ENCODE measurements around the gene CTSZ.
A peak's percentile ranks its signal among the peaks of the same experiment; 100 is the strongest.

The CTSZ gene

DNA sequence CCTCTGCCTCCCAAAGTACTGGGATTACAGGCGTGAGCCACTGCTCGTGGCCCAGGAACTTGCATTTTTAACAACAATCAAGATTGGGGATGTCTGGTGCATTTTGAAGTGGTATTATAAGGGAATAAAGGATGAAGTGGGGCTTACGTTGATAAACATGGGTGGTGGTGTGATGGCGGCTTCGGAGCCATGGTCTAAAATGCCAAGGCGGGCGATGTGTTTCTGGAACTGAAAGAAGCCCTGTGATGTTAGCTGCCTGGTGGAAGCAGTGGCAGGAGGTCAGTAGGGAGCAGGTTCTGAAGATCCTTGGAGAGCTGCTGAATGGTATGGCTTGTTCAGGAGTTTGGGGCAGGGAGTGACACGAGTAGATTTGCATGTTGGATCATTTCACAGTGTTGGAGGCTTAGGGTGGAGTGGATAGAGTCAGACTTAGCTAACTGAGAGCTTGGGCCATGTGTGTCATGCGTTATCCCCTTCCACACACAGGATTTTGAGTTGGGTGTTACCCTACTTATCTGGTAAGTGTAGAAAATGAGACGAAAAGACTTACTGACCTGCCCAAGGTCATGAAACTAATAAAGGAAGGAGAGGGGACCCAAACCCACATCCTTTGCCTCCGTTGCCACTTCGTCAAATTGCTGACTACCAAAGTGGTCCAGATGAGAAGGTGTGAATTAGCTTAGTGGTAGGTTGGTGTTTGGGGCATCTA is 24.5 kb downstream of the CTSZ start:
- Histone ChIP-seq H3K9me3 (ENCODE audit: control insufficient read depth, low read length) (no peaks in the 10 kb centered on the region), H3K36me3 (ENCODE audit: control insufficient read depth, insufficient read depth, low read length) (peaks cover 7% of the 10 kb centered on the region), H3K27ac (ENCODE audit: insufficient read depth, low read depth, low read length, poor library complexity, severe bottlenecking) (no peak overlapping the region), H3K4me1 (ENCODE audit: control insufficient read depth, insufficient read depth, low read length) (no peaks in the 10 kb centered on the region), H3K27me3 (ENCODE audit: control insufficient read depth, insufficient read depth, low read length, poor library complexity, severe bottlenecking) (no peaks in the 10 kb centered on the region), H3K4me3 (ENCODE audit: insufficient read depth, low read depth, low read length) (peak overlapping the region; percentile 70)
- WGBS, 2 experiments = 95 to 97% methylated on average over 12 of the region's 12 CpGs

DNA sequence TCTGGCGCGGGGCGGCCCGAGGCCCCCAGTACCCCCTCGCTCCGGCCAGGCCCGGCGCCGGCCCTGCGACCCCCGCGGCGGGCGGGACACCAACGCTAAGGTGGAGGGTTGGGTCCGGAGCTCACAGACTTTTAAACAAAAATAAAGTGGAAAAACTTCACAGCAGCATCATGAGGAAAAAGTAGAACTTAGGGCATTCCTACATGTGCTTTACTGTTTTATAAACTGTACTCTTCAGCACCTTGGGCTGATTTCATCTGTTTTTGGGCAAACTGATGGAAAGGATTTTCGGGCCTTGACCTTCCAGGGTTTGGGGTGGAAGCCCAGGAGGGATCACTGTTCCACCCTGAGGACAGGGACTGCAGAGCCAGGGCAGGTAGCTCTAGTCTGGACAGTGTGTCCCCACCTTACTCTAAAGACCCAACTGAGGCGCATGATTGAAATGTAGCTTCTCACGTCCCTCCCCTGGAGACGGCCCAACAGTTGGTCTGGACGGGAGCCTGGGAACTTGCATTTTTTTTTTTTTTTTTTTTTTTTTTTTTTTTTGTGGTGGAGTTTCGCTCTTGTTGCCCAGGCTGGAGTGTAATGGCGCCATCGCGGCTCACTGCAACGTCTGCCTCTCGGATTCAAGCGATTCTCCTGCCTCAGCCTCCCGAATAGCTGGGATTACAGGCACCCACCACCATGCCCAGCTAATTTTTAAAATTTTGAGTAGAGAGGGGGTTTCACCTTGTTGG is 25.3 kb downstream of the CTSZ start:
- Histone ChIP-seq H3K9me3 (ENCODE audit: control insufficient read depth, low read length) (no peaks in the 10 kb centered on the region), H3K27me3 (ENCODE audit: control insufficient read depth, insufficient read depth, low read length, poor library complexity, severe bottlenecking) (no peaks in the 10 kb centered on the region), H3K36me3 (ENCODE audit: control insufficient read depth, insufficient read depth, low read length) (peaks cover 5% of the 10 kb centered on the region), H3K27ac (ENCODE audit: insufficient read depth, low read depth, low read length, poor library complexity, severe bottlenecking) (no peak overlapping the region), H3K4me3 (ENCODE audit: insufficient read depth, low read depth, low read length) (peak overlapping the region; percentile 70), H3K4me1 (ENCODE audit: control insufficient read depth, insufficient read depth, low read length) (no peaks in the 10 kb centered on the region)
- WGBS, 2 experiments = 22 to 24% methylated on average over 28 to 29 of the region's 29 CpGs

DNA sequence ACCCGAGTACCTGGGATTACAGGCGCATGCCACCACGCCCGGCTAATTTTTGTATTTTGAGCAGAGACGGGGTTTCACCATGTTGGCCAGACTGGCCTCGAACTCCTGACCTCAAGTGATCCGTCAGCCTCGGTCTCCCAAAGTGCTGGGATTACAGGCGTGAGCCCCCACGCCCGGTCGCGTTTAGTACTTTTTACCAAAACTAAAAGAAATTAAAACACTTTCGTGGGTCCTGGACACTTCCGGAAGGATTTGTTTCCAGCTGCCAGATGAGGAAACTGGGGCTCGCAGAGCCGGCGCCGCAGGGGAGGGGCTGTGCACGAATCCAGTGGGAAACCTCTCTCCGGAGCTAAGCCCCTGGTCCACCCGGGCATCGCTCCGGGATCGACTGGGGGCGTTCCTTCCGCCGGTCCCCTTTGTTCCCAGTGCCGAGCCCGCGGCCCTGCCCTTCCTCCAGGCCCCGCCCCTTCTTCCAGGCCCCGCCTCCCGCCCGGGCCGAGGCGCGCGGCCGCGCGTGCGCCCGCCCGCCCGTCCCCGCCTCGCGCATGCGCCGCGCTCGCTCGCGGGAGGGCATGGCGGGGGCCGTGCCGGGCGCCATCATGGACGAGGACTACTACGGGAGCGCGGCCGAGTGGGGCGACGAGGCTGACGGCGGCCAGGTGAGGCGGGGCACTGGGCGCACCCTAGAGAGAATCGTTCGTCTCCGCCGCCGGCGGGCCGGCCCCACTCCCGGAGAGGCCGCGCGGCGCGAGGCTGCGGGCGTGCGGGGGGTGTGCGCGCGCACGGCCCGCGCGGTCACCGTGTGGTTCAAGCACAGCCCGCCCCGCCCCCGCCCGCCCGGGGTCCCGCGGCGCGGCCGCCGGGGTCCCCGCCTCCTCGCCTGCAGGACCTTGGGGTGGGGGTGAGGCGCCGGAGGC is 26.1 kb downstream of the CTSZ start, which contains the start of gene NELFCD:
TSS of gene NELFCD (plus strand) at position 546 of the 917 bp plus-strand sequence. CDS start at position 600, 54 bp downstream.
- Histone ChIP-seq H3K9me3 (ENCODE audit: control insufficient read depth, low read length) (no peaks in the 10 kb centered on the region), H3K4me1 (ENCODE audit: control insufficient read depth, insufficient read depth, low read length) (no peaks in the 10 kb centered on the region), H3K27me3 (ENCODE audit: control insufficient read depth, insufficient read depth, low read length, poor library complexity, severe bottlenecking) (no peaks in the 10 kb centered on the region), H3K27ac (ENCODE audit: insufficient read depth, low read depth, low read length, poor library complexity, severe bottlenecking) (no peak within 1 kb of the TSS), H3K36me3 (ENCODE audit: control insufficient read depth, insufficient read depth, low read length) (no peaks in the 10 kb centered on the region), H3K4me3 (ENCODE audit: insufficient read depth, low read depth, low read length) (peak within 1 kb of the TSS; percentile 70)
- WGBS, 2 experiments = 12% methylated on average over 109 of the region's 109 CpGs

DNA sequence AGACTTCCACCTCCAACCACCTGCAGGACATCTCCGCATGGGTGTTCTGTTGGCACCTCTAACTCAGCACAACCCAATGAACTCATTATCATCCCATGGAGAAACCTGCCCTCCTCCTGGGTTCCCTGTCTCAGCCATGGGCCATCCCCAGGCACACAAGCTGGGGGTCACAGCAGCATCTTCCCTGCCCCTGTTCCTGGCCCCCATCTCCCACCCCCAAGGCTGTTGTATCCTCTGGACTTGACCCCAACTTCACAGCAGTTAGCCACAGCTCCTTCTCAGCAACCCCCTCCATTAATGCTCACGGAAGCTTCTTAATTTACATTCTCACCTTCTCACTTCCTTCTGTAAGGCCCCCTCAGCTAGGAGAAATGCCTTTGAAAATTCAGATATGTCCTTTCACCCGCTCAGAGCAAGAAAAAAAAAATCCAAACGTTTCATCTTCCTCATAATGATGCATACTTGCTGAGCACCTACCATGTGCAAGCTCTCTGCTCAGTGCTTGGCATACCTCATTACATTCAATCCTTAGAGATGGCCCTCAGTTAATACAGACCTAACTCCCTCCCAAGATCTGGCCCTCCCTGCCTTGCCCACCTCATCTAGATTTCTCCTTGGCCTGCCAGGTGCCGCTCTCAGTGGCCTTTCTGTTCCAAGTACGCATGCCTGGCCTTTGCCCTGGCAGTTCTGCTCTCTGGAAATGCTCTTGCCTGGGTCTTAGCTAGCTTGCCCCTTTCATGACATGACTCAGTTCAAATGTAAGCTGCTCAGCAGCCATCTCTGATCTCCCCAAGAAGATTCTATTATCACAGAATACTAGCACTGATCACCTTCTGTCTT is 28.5 kb downstream of the CTSZ start:
- H3K4me3 ChIP-seq (ENCODE audit: insufficient read depth, low read depth, low read length) = no peak overlapping the region
- no peak overlapping the region for H3K27ac ChIP-seq (ENCODE audit: insufficient read depth, low read depth, low read length, poor library complexity, severe bottlenecking)
- 69 to 71% methylated on average over 6 of the region's 6 CpGs for WGBS, 2 experiments
- H3K36me3 ChIP-seq (ENCODE audit: control insufficient read depth, insufficient read depth, low read length) = no peaks in the 10 kb centered on the region
- H3K4me1 ChIP-seq (ENCODE audit: control insufficient read depth, insufficient read depth, low read length) = no peaks in the 10 kb centered on the region
- H3K9me3 ChIP-seq (ENCODE audit: control insufficient read depth, low read length) = no peaks in the 10 kb centered on the region
- no peaks in the 10 kb centered on the region for H3K27me3 ChIP-seq (ENCODE audit: control insufficient read depth, insufficient read depth, low read length, poor library complexity, severe bottlenecking)

DNA sequence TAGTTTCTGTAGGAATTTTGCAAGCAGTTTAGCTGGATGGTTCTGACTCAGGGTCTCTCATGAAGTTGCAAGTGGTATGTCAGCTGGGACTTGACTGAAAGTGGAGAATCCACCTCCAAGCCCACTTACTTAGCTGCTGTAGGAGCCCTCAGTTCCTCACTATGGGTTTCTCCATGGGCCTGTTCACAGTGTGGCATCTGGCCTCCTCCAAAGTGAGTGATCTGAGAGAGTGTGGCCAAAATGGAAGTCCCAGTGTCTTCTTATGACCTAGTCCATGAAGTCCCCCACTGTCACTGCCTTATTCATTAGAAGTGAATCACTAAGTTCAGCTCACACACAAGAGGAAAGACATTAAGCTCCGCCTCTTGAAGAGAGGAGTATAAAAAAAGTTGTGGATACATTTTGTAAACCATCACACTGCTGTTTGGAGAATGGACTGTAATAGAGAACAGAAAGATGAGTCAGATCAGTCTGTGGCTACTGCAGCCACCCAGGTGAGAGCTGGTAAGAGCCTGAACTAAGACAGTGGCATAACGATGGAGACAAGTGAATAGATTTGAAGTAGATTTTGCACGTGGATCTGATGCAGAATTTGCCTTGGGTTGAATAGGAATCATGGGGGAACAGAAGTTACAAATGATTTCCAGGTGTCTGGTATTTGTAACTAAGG is 30.9 kb downstream of the CTSZ start:
- WGBS, 2 experiments = 87 to 96% methylated on average over 3 of the region's 3 CpGs
- Histone ChIP-seq H3K36me3 (ENCODE audit: control insufficient read depth, insufficient read depth, low read length) (no peaks in the 10 kb centered on the region), H3K27me3 (ENCODE audit: control insufficient read depth, insufficient read depth, low read length, poor library complexity, severe bottlenecking) (no peaks in the 10 kb centered on the region), H3K4me1 (ENCODE audit: control insufficient read depth, insufficient read depth, low read length) (no peaks in the 10 kb centered on the region), H3K9me3 (ENCODE audit: control insufficient read depth, low read length) (no peaks in the 10 kb centered on the region), H3K4me3 (ENCODE audit: insufficient read depth, low read depth, low read length) (no peak overlapping the region), H3K27ac (ENCODE audit: insufficient read depth, low read depth, low read length, poor library complexity, severe bottlenecking) (no peak overlapping the region)

DNA sequence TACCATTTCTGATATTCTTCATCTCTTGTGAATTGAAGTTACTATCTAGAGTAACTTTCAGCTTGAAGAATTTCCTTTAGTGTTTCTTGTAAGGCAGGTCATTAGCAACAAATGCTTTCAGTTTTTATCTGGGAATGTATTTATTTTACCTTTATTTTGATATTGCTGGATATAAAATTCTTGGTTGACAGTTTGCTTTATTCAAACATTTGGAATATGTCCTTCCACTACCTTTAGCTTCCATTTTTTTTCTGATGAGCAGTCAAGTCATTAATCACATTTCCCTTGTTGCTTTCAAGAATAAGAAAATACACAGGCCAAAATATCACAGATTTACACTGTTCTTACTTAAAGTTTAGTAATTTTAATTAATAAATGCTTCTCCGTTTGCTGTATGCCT is 31.7 kb downstream of the CTSZ start:
- no peaks in the 10 kb centered on the region for H3K36me3 ChIP-seq (ENCODE audit: control insufficient read depth, insufficient read depth, low read length)
- no peaks in the 10 kb centered on the region for H3K4me1 ChIP-seq (ENCODE audit: control insufficient read depth, insufficient read depth, low read length)
- no peak overlapping the region for H3K4me3 ChIP-seq (ENCODE audit: insufficient read depth, low read depth, low read length)
- no peaks in the 10 kb centered on the region for H3K9me3 ChIP-seq (ENCODE audit: control insufficient read depth, low read length)
- no peaks in the 10 kb centered on the region for H3K27me3 ChIP-seq (ENCODE audit: control insufficient read depth, insufficient read depth, low read length, poor library complexity, severe bottlenecking)
- H3K27ac ChIP-seq (ENCODE audit: insufficient read depth, low read depth, low read length, poor library complexity, severe bottlenecking) = no peak overlapping the region
- 70 to 90% methylated on average over 1 of the region's 1 CpG for WGBS, 2 experiments

DNA sequence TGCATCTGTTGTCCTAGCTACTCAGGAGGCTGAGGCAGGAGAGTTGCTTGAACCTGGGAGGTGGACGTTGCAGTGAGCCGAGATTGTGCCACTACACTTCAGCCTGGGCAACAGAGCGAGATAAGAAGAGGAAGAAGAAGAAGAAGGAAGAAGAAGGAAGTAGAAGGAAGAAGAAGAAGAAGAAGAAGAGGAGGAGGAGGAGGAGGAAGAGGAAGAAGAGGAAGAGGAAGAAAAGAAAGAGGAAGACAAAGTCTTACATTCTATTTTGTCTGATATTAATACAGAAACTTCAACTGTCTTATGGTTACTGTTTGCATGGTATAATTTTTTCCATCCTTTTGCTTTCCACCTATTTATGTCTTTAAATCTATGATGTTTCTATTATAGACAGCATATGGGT is 33.2 kb downstream of the CTSZ start:
- 90 to 96% methylated on average over 3 of the region's 3 CpGs for WGBS, 2 experiments
- no peak overlapping the region for H3K4me3 ChIP-seq (ENCODE audit: insufficient read depth, low read depth, low read length)
- no peaks in the 10 kb centered on the region for H3K36me3 ChIP-seq (ENCODE audit: control insufficient read depth, insufficient read depth, low read length)
- H3K27me3 ChIP-seq (ENCODE audit: control insufficient read depth, insufficient read depth, low read length, poor library complexity, severe bottlenecking) = no peaks in the 10 kb centered on the region
- no peaks in the 10 kb centered on the region for H3K4me1 ChIP-seq (ENCODE audit: control insufficient read depth, insufficient read depth, low read length)
- H3K27ac ChIP-seq (ENCODE audit: insufficient read depth, low read depth, low read length, poor library complexity, severe bottlenecking) = no peak overlapping the region
- no peaks in the 10 kb centered on the region for H3K9me3 ChIP-seq (ENCODE audit: control insufficient read depth, low read length)

DNA sequence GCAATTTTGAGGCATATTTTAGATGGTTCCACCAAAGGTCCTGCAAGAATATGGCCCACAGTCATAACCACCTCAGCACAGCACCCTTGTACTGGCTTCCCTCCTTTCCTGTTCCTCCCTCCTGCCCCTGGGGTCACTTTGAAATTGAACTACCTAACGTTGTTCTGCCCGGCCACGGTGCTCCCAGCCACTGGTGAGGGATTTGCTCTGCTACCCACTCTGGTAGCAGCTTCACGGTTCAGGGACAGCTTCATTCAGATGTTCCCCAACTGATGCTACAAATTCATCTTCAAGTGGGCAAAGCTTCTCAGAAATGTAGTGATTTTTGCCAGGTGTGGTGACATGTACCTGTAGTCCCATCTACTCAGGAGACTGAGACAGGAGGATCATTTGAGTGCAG is 33.9 kb downstream of the CTSZ start:
- no peaks in the 10 kb centered on the region for H3K36me3 ChIP-seq (ENCODE audit: control insufficient read depth, insufficient read depth, low read length)
- WGBS, 2 experiments = 87 to 90% methylated on average over 4 of the region's 4 CpGs
- no peaks in the 10 kb centered on the region for H3K27me3 ChIP-seq (ENCODE audit: control insufficient read depth, insufficient read depth, low read length, poor library complexity, severe bottlenecking)
- no peaks in the 10 kb centered on the region for H3K4me1 ChIP-seq (ENCODE audit: control insufficient read depth, insufficient read depth, low read length)
- H3K9me3 ChIP-seq (ENCODE audit: control insufficient read depth, low read length) = no peaks in the 10 kb centered on the region
- H3K27ac ChIP-seq (ENCODE audit: insufficient read depth, low read depth, low read length, poor library complexity, severe bottlenecking) = no peak overlapping the region
- no peak overlapping the region for H3K4me3 ChIP-seq (ENCODE audit: insufficient read depth, low read depth, low read length)

DNA sequence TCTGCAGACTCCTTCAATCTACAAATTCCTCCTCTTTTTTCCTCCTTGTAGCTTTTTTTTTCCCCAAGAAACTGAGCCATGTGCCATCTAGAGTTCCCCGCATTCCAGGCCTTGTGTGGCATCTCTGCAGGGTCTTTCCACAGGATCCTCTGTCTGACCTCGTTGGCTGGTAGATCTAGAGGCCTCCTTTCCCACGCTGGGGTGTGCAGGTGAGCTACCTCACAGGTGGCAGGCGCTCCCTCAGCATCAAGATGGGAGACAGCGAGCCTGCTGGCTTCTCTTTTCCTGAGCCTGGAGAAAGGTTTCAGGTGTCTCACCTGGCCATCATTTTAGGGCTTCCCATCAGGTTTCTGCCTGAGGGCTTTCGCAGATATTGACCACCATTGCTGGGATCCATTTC is 35.6 kb downstream of the CTSZ start:
- no peak overlapping the region for H3K4me3 ChIP-seq (ENCODE audit: insufficient read depth, low read depth, low read length)
- no peaks in the 10 kb centered on the region for H3K9me3 ChIP-seq (ENCODE audit: control insufficient read depth, low read length)
- H3K4me1 ChIP-seq (ENCODE audit: control insufficient read depth, insufficient read depth, low read length) = no peaks in the 10 kb centered on the region
- WGBS, 2 experiments = 79 to 83% methylated on average over 6 of the region's 6 CpGs
- H3K27ac ChIP-seq (ENCODE audit: insufficient read depth, low read depth, low read length, poor library complexity, severe bottlenecking) = no peak overlapping the region
- no peaks in the 10 kb centered on the region for H3K27me3 ChIP-seq (ENCODE audit: control insufficient read depth, insufficient read depth, low read length, poor library complexity, severe bottlenecking)
- no peaks in the 10 kb centered on the region for H3K36me3 ChIP-seq (ENCODE audit: control insufficient read depth, insufficient read depth, low read length)
